Measurements from ENCODE around the gene SLC35F3. TPM values are rescaled to one million over a fixed set of nuclear protein-coding genes. Genes with fewer than 3 reads are reported as not detected.

SLC35F3 gene
- total and polyA plus RNA-seq, 12 donors: 0.12 to 3.2 (median 0.46) TPM

DNA sequence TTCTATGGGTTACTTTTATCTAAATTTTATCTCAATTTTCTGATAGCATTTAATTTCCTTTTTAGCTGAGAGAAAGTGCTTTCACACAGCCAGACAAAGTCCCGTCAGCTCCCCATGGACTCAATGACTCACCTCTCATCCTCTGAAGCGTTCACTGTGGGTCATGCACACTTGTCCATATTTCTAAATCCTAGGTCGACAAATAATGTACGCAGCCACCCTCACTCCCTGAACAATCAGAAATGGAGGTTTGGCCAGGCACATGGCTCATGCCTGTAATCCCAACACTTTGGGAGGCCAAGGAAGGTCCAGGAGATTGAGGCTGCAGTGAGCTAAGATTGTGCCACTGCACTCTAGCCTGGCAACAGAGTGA, 426.4 kb downstream of the SLC35F3 start:
- Histone ChIP-seq H3K36me3 (replicated peaks in 1 of 2) (no peaks in the 10 kb centered on the region), H3K27ac (no peak overlapping the region), H3K27me3 (no peaks in the 10 kb centered on the region), H3K4me1 (replicated peaks in 1 of 2) (no peaks in the 10 kb centered on the region), H3K9me3 (replicated peaks in 1 of 3) (no peaks in the 10 kb centered on the region), H3K4me3 (no peak overlapping the region)
- 70 to 83% (median 79%) methylated on average over 4 of the region's 4 CpGs for WGBS, 4 donors
- no peak for TF ChIP-seq POLR2A (IDR thresholded peaks at IDR 0.05)
- TF ChIP-seq, protein P1, sequence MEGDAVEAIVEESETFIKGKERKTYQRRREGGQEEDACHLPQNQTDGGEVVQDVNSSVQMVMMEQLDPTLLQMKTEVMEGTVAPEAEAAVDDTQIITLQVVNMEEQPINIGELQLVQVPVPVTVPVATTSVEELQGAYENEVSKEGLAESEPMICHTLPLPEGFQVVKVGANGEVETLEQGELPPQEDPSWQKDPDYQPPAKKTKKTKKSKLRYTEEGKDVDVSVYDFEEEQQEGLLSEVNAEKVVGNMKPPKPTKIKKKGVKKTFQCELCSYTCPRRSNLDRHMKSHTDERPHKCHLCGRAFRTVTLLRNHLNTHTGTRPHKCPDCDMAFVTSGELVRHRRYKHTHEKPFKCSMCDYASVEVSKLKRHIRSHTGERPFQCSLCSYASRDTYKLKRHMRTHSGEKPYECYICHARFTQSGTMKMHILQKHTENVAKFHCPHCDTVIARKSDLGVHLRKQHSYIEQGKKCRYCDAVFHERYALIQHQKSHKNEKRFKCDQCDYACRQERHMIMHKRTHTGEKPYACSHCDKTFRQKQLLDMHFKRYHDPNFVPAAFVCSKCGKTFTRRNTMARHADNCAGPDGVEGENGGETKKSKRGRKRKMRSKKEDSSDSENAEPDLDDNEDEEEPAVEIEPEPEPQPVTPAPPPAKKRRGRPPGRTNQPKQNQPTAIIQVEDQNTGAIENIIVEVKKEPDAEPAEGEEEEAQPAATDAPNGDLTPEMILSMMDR (IDR thresholded peaks at IDR 0.05): no peak
- intact Hi-C loops (cut with DNase I): no loop called here
- no peak for DNase-seq

DNA sequence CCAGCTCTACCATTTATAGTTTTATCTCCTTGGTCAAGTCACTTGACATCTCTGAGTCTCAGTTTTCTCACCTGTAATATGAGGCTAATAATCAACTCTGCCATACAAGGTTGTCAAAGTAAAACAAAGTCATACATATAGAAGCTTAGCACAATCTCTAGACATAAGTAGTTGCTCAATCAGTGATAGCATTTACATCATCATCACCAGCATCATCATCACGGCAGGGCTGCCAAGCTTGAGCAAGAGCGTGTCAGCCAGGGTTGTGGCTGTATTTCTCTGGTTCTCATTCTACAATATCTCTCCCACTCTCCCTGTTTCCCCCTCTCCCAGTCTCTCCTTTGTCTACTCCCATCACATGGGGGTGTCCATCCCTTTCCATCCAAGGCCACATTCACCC, 427.0 kb downstream of the SLC35F3 start:
- WGBS, 4 donors: 75 to 91% (median 76%) methylated on average over 2 of the region's 2 CpGs
- no peak for TF ChIP-seq POLR2A (IDR thresholded peaks at IDR 0.05)
- TF ChIP-seq, protein P1 (IDR thresholded peaks at IDR 0.05): no peak
- no peak for DNase-seq
- H3K27me3 ChIP-seq: no peaks in the 10 kb centered on the region
- H3K4me3 ChIP-seq: no peak overlapping the region
- H3K36me3 ChIP-seq (replicated peaks in 1 of 2): no peaks in the 10 kb centered on the region
- H3K9me3 ChIP-seq (replicated peaks in 1 of 3): peaks cover 0 to 6% (median 0%) of the 10 kb centered on the region in 3 donors
- no peaks in the 10 kb centered on the region for H3K4me1 ChIP-seq (replicated peaks in 1 of 2)
- intact Hi-C loops (cut with DNase I): no loop called here
- no peak overlapping the region for H3K27ac ChIP-seq

DNA sequence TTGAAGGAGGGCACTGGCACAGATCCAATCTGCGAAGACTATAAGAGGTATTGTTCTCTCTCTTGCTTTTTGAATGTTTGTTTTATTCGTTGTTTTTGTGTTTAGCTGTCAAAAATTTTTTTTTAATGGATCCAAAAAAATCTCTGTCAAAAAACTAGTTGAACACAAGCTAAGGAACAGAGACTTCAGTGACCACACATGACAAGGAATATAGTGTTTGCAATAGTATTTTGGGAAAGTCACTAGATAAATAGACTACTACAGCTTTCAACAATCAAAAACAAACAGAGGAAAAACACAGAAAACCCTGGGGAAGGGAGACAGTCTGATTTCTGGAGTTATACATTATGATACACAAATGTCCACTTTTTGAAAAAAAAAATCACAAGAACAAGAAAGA, 431.9 kb downstream of the SLC35F3 start:
- WGBS, 4 donors: 74 to 84% (median 76%) methylated on average over 2 of the region's 2 CpGs
- H3K9me3 ChIP-seq (replicated peaks in 1 of 3): peaks cover 0 to 14% (median 10%) of the 10 kb centered on the region in 3 donors
- no peaks in the 10 kb centered on the region for H3K4me1 ChIP-seq (replicated peaks in 1 of 2)
- intact Hi-C loops (cut with DNase I): no loop called here
- TF ChIP-seq, protein P1 (IDR thresholded peaks at IDR 0.05): no peak
- TF ChIP-seq POLR2A (IDR thresholded peaks at IDR 0.05): no peak
- H3K36me3 ChIP-seq (replicated peaks in 1 of 2): no peaks in the 10 kb centered on the region
- DNase-seq: no peak
- no peaks in the 10 kb centered on the region for H3K27me3 ChIP-seq
- no peak overlapping the region for H3K27ac ChIP-seq
- no peak overlapping the region for H3K4me3 ChIP-seq

DNA sequence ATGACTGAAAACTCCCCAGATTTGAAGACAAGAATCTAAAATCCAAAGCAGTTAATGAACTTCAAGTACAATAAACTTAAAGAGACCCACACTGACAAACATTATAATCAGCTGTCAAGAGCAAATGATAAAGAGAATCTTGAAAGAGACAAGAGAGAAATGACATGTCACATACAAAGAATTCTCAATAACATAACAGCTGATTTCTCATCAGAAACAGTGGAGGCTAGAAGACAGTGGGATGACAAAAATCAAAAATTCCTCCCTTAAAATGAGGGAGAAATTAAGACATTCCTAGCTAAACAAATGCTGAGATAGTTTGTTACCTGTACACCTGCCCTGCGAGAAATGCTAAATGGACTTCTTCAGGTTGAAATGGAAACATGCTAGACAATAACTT, 432.8 kb downstream of the SLC35F3 start:
- Histone ChIP-seq H3K9me3 (replicated peaks in 1 of 3) (peaks cover 0 to 14% (median 10%) of the 10 kb centered on the region in 3 donors), H3K4me1 (replicated peaks in 1 of 2) (no peaks in the 10 kb centered on the region), H3K36me3 (replicated peaks in 1 of 2) (no peaks in the 10 kb centered on the region), H3K27ac (no peak overlapping the region), H3K4me3 (no peak overlapping the region), H3K27me3 (no peaks in the 10 kb centered on the region)
- intact Hi-C loops (cut with DNase I): no loop called here
- TF ChIP-seq POLR2A (IDR thresholded peaks at IDR 0.05): no peak
- TF ChIP-seq, protein P1 (IDR thresholded peaks at IDR 0.05): no peak
- 92 to 98% (median 95%) methylated on average over 1 of the region's 1 CpG for WGBS, 4 donors
- DNase-seq: no peak

Data from adrenal gland (tissue), 12 donors.